HL-60 (cell line): ENCODE data around the gene FAT4.

ENCODE experiments used
- DNase-seq, 2 experiments: peaks; one replicate each; pipeline ENCODE4 v3.0.0-alpha.2; 2010 to 2020; ENCODE audit warnings: low read depth in 1 of 2, low spot score in 1 of 2
- H3K27ac ChIP-seq: fragments of 250-450 bp; sonication (Bioruptor Pico); replicated peaks from 2 replicates; pipeline ENCODE4 v1.5.1; 2020; ENCODE audit warnings: mild to moderate bottlenecking, moderate library complexity
- H3K27me3 ChIP-seq: fragments of 250-450 bp; sonication (Bioruptor Pico); 2 replicates; pipeline ENCODE4 v1.5.1; 2021; ENCODE audit warnings: mild to moderate bottlenecking, moderate library complexity; ENCODE audit not compliant: insufficient read depth, poor library complexity, severe bottlenecking
- H3K4me3 ChIP-seq: replicated peaks from 2 replicates; pipeline ENCODE4 v1.5.1; 2011; ENCODE audit warnings: mild to moderate bottlenecking, control low read depth, low read length; ENCODE audit not compliant: insufficient read depth
- CTCF ChIP-seq: IDR thresholded peaks from one replicate; pipeline ENCODE4 v1.5.1; 2011; ENCODE audit warnings: low read length, control low read depth, inconsistent platforms; ENCODE audit not compliant: insufficient read depth
- GABPA ChIP-seq: IDR thresholded peaks from 2 replicates; pipeline ENCODE4 v1.6.1; 2012; ENCODE audit warnings: low read depth
- POLR2AphosphoS5 ChIP-seq: IDR thresholded peaks from 2 replicates; pipeline ENCODE4 v1.6.1; 2012; ENCODE audit warnings: low read depth
- REST ChIP-seq: IDR thresholded peaks from 2 replicates; pipeline ENCODE4 v1.6.1; 2012; ENCODE audit warnings: low read depth; ENCODE audit not compliant: insufficient replicate concordance
- SPI1 ChIP-seq: IDR thresholded peaks from 2 replicates; pipeline ENCODE4 v1.6.1; 2012; ENCODE audit warnings: low read depth, mild to moderate bottlenecking, borderline replicate concordance

The FAT4 gene

GRCh38 chr4:125359960-125360634 is 45.3 kb downstream of the FAT4 start:
- no peak for DNase-seq
- TF ChIP-seq POLR2AphosphoS5 = no peak
- TF ChIP-seq GABPA = no peak
- TF ChIP-seq SPI1 = no peak
- no peak for TF ChIP-seq REST
- no peak for TF ChIP-seq CTCF
- Histone ChIP-seq H3K27me3 (no peaks in the 10 kb centered on the region), H3K27ac (no peak overlapping the region), H3K4me3 (no peak overlapping the region)

- H3K4me3 ChIP-seq = no peak overlapping the region
- H3K27ac ChIP-seq = no peak overlapping the region
- no peaks in the 10 kb centered on the region for H3K27me3 ChIP-seq
- TF ChIP-seq POLR2AphosphoS5 (no peak), GABPA (no peak), SPI1 (no peak)
- no peak for DNase-seq
Measured at GRCh38 chr4:125360727-125361126, 46.0 kb downstream of the FAT4 start.
